Frontal cortex (tissue), 4 donors: Measurements from ENCODE around the gene VIM. TPM values are rescaled to one million over a fixed set of nuclear protein-coding genes. Genes with fewer than 3 reads are reported as not detected.
A peak's percentile ranks its signal among the peaks of the same experiment; 100 is the strongest.

Experiments
- DNase-seq, 2 donors: peaks; one replicate each; pipeline ENCODE4 v3.0.0; 2012; ENCODE audit warnings: low spot score in 2 of 2
- FAIRE-seq: peaks from 2 replicates; lab custom pipeline; 2012; peaks lifted over from hg19 to GRCh38; lab: Jason Lieb, UNC
- total RNA-seq: library from RNA; depleted of rRNA; stranded (reverse); fragments of >200 nt; gene quantifications from one replicate; pipeline ENCODE4 v1.2.3, GENCODE V29; 2014
- donor health status: control.
- donor health status: control.
- donor health status: control.

VIM gene
- total RNA-seq, 1 donor from 2014 or later: 191 TPM

GRCh38 chr10:17208476-17208875, 19.6 kb upstream of the VIM start:
- no peak for FAIRE-seq
- no peak for DNase-seq

- no peak for FAIRE-seq
Observed at GRCh38 chr10:17209302-17209701, 18.7 kb upstream of the VIM start.

GRCh38 chr10:17209881-17210280, 18.2 kb upstream of the VIM start:
- DNase-seq: no peak
- no peak for FAIRE-seq

More at GRCh38 chr10:17209302-17209701, 18.7 kb upstream of the VIM start:
- no peak for DNase-seq

- FAIRE-seq: no peak
- no peak for DNase-seq
Observed at GRCh38 chr10:17210361-17210760, 17.7 kb upstream of the VIM start.

GRCh38 chr10:17212802-17213221, 15.2 kb upstream of the VIM start:
- DNase-seq (no peak), FAIRE-seq (no peak)

- FAIRE-seq (no peak), DNase-seq (no peak)
Observed at GRCh38 chr10:17213646-17214349, 14.2 kb upstream of the VIM start.

GRCh38 chr10:17214526-17214925, 13.5 kb upstream of the VIM start:
- DNase-seq (no peak), FAIRE-seq (no peak)

GRCh38 chr10:17214971-17215781, 12.9 kb upstream of the VIM start:
- no peak for DNase-seq
- no peak for FAIRE-seq

GRCh38 chr10:17215782-17216122, 12.3 kb upstream of the VIM start:
- DNase-seq (no peak), FAIRE-seq (no peak)

GRCh38 chr10:17216217-17216900, 11.7 kb upstream of the VIM start:
- FAIRE-seq: no peak
- DNase-seq: no peak

- no peak for DNase-seq
- FAIRE-seq: no peak
Observed at GRCh38 chr10:17216901-17217395, 11.1 kb upstream of the VIM start.

- no peak for DNase-seq
- no peak for FAIRE-seq
Observed at GRCh38 chr10:17217631-17218232, 10.3 kb upstream of the VIM start.

- DNase-seq: no peak
- FAIRE-seq: no peak
Observed at GRCh38 chr10:17219024-17219423, 9.0 kb upstream of the VIM start.

- no peak for DNase-seq
- no peak for FAIRE-seq
Observed at GRCh38 chr10:17220652-17221100, 7.4 kb upstream of the VIM start.

GRCh38 chr10:17222329-17222728, 5.7 kb upstream of the VIM start:
- no peak for FAIRE-seq
- DNase-seq: no peak

GRCh38 chr10:17225808-17226207, 2.2 kb upstream of the VIM start:
- DNase-seq: no peak
- FAIRE-seq: no peak

GRCh38 chr10:17226891-17227303, 1.1 kb upstream of the VIM start:
- FAIRE-seq (no peak), DNase-seq (no peak)

GRCh38 chr10:17227367-17228090, 512 bp upstream of the VIM start:
- DNase-seq (no peak), FAIRE-seq (no peak)

GRCh38 chr10:17229016-17229716, 1.1 kb downstream of the VIM start:
- peak; percentile 58 to 64 for DNase-seq
- no peak for FAIRE-seq
